ENCODE data around the gene CAMSAP2. TPM values are rescaled to one million over a fixed set of nuclear protein-coding genes. Genes with fewer than 3 reads are reported as not detected.

Gene CAMSAP2
- total and polyA plus RNA-seq, 10 of the 15 experiments (the other 5 are each of a cell fraction or from before 2014, with no cell fraction given), result 3.9 to 19.8 (median 8.0) TPM

DNA sequence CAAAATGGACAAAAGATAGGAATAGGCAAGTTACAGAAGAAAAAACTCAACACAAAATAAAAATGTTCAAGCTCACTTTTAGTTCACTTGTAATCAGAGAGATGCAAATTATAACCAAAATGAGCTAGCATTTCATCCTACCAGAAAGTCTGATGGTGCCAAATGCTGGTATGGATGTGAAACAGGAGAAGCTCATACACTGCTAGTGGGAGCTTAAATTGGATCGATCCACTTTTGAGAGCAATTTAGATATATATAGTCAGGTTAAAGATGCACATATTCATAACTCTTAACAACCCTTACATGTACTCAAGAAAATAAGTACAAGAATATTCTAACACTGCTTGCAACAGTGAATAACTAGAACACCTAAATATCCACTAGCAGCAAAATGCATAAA is 18.5 kb upstream of the CAMSAP2 start:
- ChIA-PET CTCF (interaction anchor here (1.3 kb wide), 2 partner anchors 9 to 98 kb away, joined by 4 to 5 read pairs; no protein-coding TSS in a partner anchor), RAD21 (ENCODE audit: unreplicated experiment) (interaction anchor here (0.7 kb wide), 1 partner anchor 95 kb away, joined by 3 read pairs; no protein-coding TSS in a partner anchor), POLR2A (interaction anchor here (0.6 kb wide), 1 partner anchor 179 kb away, joined by 3 read pairs; no protein-coding TSS in a partner anchor), SMC1A (ENCODE audit: uncharacterized antibody, unreplicated experiment) (interaction anchor here (1.1 to 1.3 kb wide), 2 partner anchors 55 to 98 kb away, joined by 3 to 4 read pairs; no protein-coding TSS in a partner anchor)
- no TSS peak for BruUV-seq (replicated peaks)
- Histone ChIP-seq H3K79me2 (ENCODE audit: control insufficient read depth, insufficient read depth, low read length) (no peaks in the 10 kb centered on the region), H2AFZ (ENCODE audit: control insufficient read depth, low read depth, low read length) (no peak overlapping the region), H3K9ac (ENCODE audit: control insufficient read depth, insufficient read depth, low read length) (no peak overlapping the region), H4K20me1 (ENCODE audit: control insufficient read depth, insufficient read depth) (no peaks in the 10 kb centered on the region), H3K4me2 (ENCODE audit: control insufficient read depth, insufficient read depth) (no peak overlapping the region), H3K27ac (ENCODE audit: control insufficient read depth, insufficient read depth) (no peak overlapping the region), H3K4me3 (no peak overlapping the region), H3K4me1 (ENCODE audit: control insufficient read depth, insufficient read depth, low read length) (no peaks in the 10 kb centered on the region), H3K36me3 (ENCODE audit: control insufficient read depth in 2 of 2, insufficient read depth in 2 of 2, low read length in 1 of 2) (no peaks in the 10 kb centered on the region), H3K9me3 (replicated peaks; ENCODE audit: control insufficient read depth, insufficient read depth, low read length) (no peaks in the 10 kb centered on the region), H3K27me3 (replicated peaks in 1 of 2; ENCODE audit: control insufficient read depth in 2 of 2, insufficient read depth in 2 of 2, low read length in 1 of 2) (no peaks in the 10 kb centered on the region)
- intact Hi-C loops (cut with micrococcal nuclease; ENCODE audit: unreplicated experiment), result no loop called here
- whole genome bisulfite sequencing (ENCODE audit: insufficient coverage, insufficient replicate concordance, low lambda C conversion rate, missing lambda C conversion rate), result 96% methylated on average over 1 of the region's 1 CpG
- in situ Hi-C loops (cut with MboI), result no loop called here
- DNase-seq (ENCODE audit: low read depth, low spot score) (no peak), ATAC-seq (no peak), FAIRE-seq (no peak)
- TF ChIP-seq SMC3 (IDR thresholded peaks at IDR 0.05; ENCODE audit: borderline replicate concordance, low read length), result no peak
- TF ChIP-seq GATAD2B (conservative IDR thresholded peaks at IDR 0.05; ENCODE audit: low read depth), result no peak
- TF ChIP-seq IRF4 (IDR thresholded peaks at IDR 0.05; ENCODE audit: low read depth, low read length), result no peak
- no peak for TF ChIP-seq ZNF24 (IDR thresholded peaks at IDR 0.05)
- TF ChIP-seq BCL11A (IDR thresholded peaks at IDR 0.05; ENCODE audit: low read depth, low read length), result no peak
- TF ChIP-seq MTA2 (IDR thresholded peaks at IDR 0.05; ENCODE audit: low read depth), result no peak
- TF ChIP-seq SIX5 (IDR thresholded peaks at IDR 0.05; ENCODE audit: low read depth, low read length, severe bottlenecking), result no peak
- TF ChIP-seq, protein P1, sequence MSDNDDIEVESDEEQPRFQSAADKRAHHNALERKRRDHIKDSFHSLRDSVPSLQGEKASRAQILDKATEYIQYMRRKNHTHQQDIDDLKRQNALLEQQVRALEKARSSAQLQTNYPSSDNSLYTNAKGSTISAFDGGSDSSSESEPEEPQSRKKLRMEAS (IDR thresholded peaks at IDR 0.05; ENCODE audit: low read depth, low read length), result no peak
- TF ChIP-seq, protein P2, sequence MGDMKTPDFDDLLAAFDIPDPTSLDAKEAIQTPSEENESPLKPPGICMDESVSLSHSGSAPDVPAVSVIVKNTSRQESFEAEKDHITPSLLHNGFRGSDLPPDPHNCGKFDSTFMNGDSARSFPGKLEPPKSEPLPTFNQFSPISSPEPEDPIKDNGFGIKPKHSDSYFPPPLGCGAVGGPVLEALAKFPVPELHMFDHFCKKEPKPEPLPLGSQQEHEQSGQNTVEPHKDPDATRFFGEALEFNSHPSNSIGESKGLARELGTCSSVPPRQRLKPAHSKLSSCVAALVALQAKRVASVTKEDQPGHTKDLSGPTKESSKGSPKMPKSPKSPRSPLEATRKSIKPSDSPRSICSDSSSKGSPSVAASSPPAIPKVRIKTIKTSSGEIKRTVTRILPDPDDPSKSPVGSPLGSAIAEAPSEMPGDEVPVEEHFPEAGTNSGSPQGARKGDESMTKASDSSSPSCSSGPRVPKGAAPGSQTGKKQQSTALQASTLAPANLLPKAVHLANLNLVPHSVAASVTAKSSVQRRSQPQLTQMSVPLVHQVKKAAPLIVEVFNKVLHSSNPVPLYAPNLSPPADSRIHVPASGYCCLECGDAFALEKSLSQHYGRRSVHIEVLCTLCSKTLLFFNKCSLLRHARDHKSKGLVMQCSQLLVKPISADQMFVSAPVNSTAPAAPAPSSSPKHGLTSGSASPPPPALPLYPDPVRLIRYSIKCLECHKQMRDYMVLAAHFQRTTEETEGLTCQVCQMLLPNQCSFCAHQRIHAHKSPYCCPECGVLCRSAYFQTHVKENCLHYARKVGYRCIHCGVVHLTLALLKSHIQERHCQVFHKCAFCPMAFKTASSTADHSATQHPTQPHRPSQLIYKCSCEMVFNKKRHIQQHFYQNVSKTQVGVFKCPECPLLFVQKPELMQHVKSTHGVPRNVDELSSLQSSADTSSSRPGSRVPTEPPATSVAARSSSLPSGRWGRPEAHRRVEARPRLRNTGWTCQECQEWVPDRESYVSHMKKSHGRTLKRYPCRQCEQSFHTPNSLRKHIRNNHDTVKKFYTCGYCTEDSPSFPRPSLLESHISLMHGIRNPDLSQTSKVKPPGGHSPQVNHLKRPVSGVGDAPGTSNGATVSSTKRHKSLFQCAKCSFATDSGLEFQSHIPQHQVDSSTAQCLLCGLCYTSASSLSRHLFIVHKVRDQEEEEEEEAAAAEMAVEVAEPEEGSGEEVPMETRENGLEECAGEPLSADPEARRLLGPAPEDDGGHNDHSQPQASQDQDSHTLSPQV (IDR thresholded peaks at IDR 0.05), result no peak
- no peak for TF ChIP-seq CREM (IDR thresholded peaks at IDR 0.05; ENCODE audit: low read depth)
- no peak for TF ChIP-seq POLR2AphosphoS2 (IDR thresholded peaks at IDR 0.05; ENCODE audit: low read depth, low read length)
- no peak for TF ChIP-seq HCFC1 (IDR thresholded peaks at IDR 0.05; ENCODE audit: low read length)
- TF ChIP-seq BHLHE40 (IDR thresholded peaks at IDR 0.05; ENCODE audit: borderline replicate concordance in 1 of 2, low read depth in 2 of 2, low read length in 1 of 2), result no peak
- TF ChIP-seq, protein P3, sequence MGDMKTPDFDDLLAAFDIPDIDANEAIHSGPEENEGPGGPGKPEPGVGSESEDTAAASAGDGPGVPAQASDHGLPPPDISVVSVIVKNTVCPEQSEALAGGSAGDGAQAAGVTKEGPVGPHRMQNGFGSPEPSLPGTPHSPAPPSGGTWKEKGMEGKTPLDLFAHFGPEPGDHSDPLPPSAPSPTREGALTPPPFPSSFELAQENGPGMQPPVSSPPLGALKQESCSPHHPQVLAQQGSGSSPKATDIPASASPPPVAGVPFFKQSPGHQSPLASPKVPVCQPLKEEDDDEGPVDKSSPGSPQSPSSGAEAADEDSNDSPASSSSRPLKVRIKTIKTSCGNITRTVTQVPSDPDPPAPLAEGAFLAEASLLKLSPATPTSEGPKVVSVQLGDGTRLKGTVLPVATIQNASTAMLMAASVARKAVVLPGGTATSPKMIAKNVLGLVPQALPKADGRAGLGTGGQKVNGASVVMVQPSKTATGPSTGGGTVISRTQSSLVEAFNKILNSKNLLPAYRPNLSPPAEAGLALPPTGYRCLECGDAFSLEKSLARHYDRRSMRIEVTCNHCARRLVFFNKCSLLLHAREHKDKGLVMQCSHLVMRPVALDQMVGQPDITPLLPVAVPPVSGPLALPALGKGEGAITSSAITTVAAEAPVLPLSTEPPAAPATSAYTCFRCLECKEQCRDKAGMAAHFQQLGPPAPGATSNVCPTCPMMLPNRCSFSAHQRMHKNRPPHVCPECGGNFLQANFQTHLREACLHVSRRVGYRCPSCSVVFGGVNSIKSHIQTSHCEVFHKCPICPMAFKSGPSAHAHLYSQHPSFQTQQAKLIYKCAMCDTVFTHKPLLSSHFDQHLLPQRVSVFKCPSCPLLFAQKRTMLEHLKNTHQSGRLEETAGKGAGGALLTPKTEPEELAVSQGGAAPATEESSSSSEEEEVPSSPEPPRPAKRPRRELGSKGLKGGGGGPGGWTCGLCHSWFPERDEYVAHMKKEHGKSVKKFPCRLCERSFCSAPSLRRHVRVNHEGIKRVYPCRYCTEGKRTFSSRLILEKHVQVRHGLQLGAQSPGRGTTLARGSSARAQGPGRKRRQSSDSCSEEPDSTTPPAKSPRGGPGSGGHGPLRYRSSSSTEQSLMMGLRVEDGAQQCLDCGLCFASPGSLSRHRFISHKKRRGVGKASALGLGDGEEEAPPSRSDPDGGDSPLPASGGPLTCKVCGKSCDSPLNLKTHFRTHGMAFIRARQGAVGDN (IDR thresholded peaks at IDR 0.05), result no peak
- no peak for TF ChIP-seq EZH2 (IDR thresholded peaks at IDR 0.05; ENCODE audit: borderline replicate concordance, control insufficient read depth, low read depth, low read length)
- TF ChIP-seq ZNF207 (IDR thresholded peaks at IDR 0.05; ENCODE audit: borderline replicate concordance), result no peak

All from GM12878 (cell line).